ENCODE data around the gene UBXN1. TPM values are rescaled to one million over a fixed set of nuclear protein-coding genes. Genes with fewer than 3 reads are reported as not detected.

UBXN1 gene
- total and polyA plus RNA-seq, 3 donors from 2014 or later, result 173 to 196 (median 190) TPM

GRCh38 chr11:62719302-62719978, 40.6 kb upstream of the UBXN1 start:
- no peaks in the 10 kb centered on the region for H3K36me3 ChIP-seq (ENCODE audit: low read depth, missing control alignments)
- no peak for DNase-seq
- H3K27ac ChIP-seq, result no peak overlapping the region
- WGBS, 2 donors, result 87 to 88% methylated on average over 2 of the region's 2 CpGs
- no peaks in the 10 kb centered on the region for H3K4me1 ChIP-seq
- H3K27me3 ChIP-seq, result no peaks in the 10 kb centered on the region
- TF ChIP-seq, protein P1, sequence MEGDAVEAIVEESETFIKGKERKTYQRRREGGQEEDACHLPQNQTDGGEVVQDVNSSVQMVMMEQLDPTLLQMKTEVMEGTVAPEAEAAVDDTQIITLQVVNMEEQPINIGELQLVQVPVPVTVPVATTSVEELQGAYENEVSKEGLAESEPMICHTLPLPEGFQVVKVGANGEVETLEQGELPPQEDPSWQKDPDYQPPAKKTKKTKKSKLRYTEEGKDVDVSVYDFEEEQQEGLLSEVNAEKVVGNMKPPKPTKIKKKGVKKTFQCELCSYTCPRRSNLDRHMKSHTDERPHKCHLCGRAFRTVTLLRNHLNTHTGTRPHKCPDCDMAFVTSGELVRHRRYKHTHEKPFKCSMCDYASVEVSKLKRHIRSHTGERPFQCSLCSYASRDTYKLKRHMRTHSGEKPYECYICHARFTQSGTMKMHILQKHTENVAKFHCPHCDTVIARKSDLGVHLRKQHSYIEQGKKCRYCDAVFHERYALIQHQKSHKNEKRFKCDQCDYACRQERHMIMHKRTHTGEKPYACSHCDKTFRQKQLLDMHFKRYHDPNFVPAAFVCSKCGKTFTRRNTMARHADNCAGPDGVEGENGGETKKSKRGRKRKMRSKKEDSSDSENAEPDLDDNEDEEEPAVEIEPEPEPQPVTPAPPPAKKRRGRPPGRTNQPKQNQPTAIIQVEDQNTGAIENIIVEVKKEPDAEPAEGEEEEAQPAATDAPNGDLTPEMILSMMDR (IDR thresholded peaks at IDR 0.05), result no peak
- no peak for TF ChIP-seq POLR2A (IDR thresholded peaks at IDR 0.05)
- H3K4me3 ChIP-seq, result no peak overlapping the region
- intact Hi-C loops (cut with DNase I; ENCODE audit: low total_unique reads), result no loop called here
- H3K9me3 ChIP-seq, result no peaks in the 10 kb centered on the region

DNA sequence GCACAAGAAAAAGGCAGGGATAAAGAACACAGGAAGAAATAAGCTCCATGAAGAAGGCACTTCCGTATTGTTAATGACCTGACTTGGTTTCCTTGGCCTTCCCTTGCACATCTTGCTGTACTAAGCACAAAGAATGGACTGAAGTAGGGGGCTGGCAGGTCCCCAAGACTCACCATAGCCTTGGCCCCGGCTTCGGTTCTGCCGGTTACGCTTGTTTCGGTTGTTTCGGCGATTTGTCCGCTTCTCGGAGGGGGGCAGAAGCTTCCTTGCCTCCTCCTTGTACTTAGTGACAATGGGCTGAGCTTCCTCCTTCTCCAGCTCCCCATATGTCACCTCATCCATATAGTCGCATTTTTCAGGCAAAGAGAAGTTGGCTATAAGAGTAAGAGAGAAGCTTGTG, 37.9 kb upstream of the UBXN1 start:
- Histone ChIP-seq H3K4me3 (no peak overlapping the region), H3K36me3 (ENCODE audit: low read depth, missing control alignments) (no peaks in the 10 kb centered on the region), H3K9me3 (no peaks in the 10 kb centered on the region), H3K4me1 (no peaks in the 10 kb centered on the region), H3K27ac (peak overlapping the region in 1 of 2 donors; percentile 8), H3K27me3 (no peaks in the 10 kb centered on the region)
- WGBS, 2 donors, result 75 to 83% methylated on average over 11 of the region's 11 CpGs
- intact Hi-C loops (cut with DNase I; ENCODE audit: low total_unique reads), result no loop called here
- no peak for TF ChIP-seq POLR2A (IDR thresholded peaks at IDR 0.05)
- TF ChIP-seq, protein P1 (IDR thresholded peaks at IDR 0.05), result no peak
- DNase-seq, result no peak

- no peaks in the 10 kb centered on the region for H3K36me3 ChIP-seq (ENCODE audit: low read depth, missing control alignments)
- no peaks in the 10 kb centered on the region for H3K4me1 ChIP-seq
These were observed 37.3 kb upstream of the UBXN1 start for GRCh38 chr11:62716206-62716605.

GRCh38 chr11:62715150-62716130, 36.6 kb upstream of the UBXN1 start:
- Histone ChIP-seq H3K9me3 (no peaks in the 10 kb centered on the region), H3K4me1 (peaks cover 2% of the 10 kb centered on the region), H3K4me3 (no peak overlapping the region), H3K36me3 (ENCODE audit: low read depth, missing control alignments) (no peaks in the 10 kb centered on the region), H3K27me3 (no peaks in the 10 kb centered on the region), H3K27ac (no peak overlapping the region)
- no peak for DNase-seq
- TF ChIP-seq POLR2A (IDR thresholded peaks at IDR 0.05), result no peak
- TF ChIP-seq, protein P1 (IDR thresholded peaks at IDR 0.05), result no peak
- WGBS, 2 donors, result 92% methylated on average over 24 of the region's 24 CpGs
- intact Hi-C loops (cut with DNase I; ENCODE audit: low total_unique reads), result no loop called here

More at GRCh38 chr11:62716206-62716605, 37.3 kb upstream of the UBXN1 start:
- no peak for DNase-seq
- Histone ChIP-seq H3K4me3 (no peak overlapping the region), H3K27me3 (no peaks in the 10 kb centered on the region), H3K27ac (peak overlapping the region in 1 of 2 donors; percentile 8), H3K9me3 (no peaks in the 10 kb centered on the region)
- intact Hi-C loops (cut with DNase I; ENCODE audit: low total_unique reads), result no loop called here
- TF ChIP-seq POLR2A (IDR thresholded peaks at IDR 0.05), result no peak
- TF ChIP-seq, protein P1 (IDR thresholded peaks at IDR 0.05), result no peak
- 66 to 79% methylated on average over 5 of the region's 5 CpGs for WGBS, 2 donors
